ENCODE results near the gene MIPEP.
"Not testable (repeated sequence)": the region's sequence is repeated elsewhere in the genome, so short reads cannot be mapped to it uniquely, and the experiment has no call there.

The MIPEP gene

DNA sequence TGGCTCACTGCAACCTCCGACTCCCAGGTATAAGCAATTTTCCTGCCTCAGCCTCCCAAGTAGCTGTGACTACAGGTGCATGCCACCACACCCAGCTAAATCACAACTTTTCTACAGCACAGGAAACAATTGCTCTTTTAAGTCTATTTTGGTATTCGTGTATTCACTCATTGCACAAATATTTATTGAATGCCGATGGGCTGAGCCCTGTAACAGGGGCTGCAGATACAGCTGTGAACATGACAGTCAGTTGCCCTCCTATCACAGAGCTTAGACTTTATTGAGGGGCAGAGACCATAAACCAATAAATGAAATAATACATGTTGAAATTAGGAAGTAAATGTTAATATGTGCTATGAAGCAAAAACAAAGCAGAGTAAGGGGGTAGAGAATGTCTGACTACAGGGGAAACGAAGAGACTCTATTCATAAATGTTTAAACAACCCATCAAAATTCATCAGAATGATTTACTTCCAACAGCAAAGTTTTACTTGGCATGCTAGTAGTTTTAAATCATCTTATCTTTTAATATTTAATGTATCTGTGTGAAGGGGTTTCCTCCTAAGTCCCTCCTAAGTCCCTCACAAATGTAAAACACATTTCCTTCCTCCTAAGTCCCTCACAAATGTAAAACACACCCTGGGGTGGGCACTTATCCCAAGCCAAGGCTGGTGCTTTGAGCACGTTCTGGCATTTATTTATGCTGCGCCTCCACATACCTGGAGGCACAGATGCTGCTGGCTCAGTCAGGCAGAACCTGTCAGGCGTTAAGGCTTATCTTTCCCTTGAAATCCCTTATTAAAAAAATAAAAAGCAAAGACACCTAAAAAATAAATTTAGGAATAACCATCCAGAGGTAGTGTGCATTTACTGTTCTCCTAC lies 140.8 kb downstream of the MIPEP start:
- H3K4me1 ChIP-seq (ENCODE audit: control insufficient read depth in 1 of 2, insufficient read depth in 1 of 2, low read depth in 1 of 2, low read length in 1 of 2): no peaks in the 10 kb centered on the region
- H3K27ac ChIP-seq: no peak overlapping the region
- TF ChIP-seq CTCF (IDR thresholded peaks at IDR 0.05): no peak
- H3K9me3 ChIP-seq: no peaks in the 10 kb centered on the region
- no peaks in the 10 kb centered on the region for H3K36me3 ChIP-seq
- no peaks in the 10 kb centered on the region for H3K27me3 ChIP-seq
- no peak overlapping the region for H3K4me3 ChIP-seq (ENCODE audit: low read depth in 1 of 2, low read length in 1 of 2)

GRCh38 chr13:23746141-23746540 lies 143.1 kb downstream of the MIPEP start:
- H3K9me3 ChIP-seq; H3K27me3 ChIP-seq; H3K27ac ChIP-seq; H3K36me3 ChIP-seq; H3K4me3 ChIP-seq (ENCODE audit: low read depth in 1 of 2, low read length in 1 of 2); H3K4me1 ChIP-seq (ENCODE audit: control insufficient read depth in 1 of 2, insufficient read depth in 1 of 2, low read depth in 1 of 2, low read length in 1 of 2): not testable (repeated sequence)

- Histone ChIP-seq H3K9me3 (no peaks in the 10 kb centered on the region), H3K27ac (no peak overlapping the region), H3K4me3 (ENCODE audit: low read depth in 1 of 2, low read length in 1 of 2) (no peak overlapping the region), H3K27me3 (no peaks in the 10 kb centered on the region), H3K36me3 (no peaks in the 10 kb centered on the region), H3K4me1 (ENCODE audit: control insufficient read depth in 1 of 2, insufficient read depth in 1 of 2, low read depth in 1 of 2, low read length in 1 of 2) (no peaks in the 10 kb centered on the region)
- TF ChIP-seq CTCF (IDR thresholded peaks at IDR 0.05): no peak
Measured at GRCh38 chr13:23744315-23744714, 144.9 kb downstream of the MIPEP start.

DNA sequence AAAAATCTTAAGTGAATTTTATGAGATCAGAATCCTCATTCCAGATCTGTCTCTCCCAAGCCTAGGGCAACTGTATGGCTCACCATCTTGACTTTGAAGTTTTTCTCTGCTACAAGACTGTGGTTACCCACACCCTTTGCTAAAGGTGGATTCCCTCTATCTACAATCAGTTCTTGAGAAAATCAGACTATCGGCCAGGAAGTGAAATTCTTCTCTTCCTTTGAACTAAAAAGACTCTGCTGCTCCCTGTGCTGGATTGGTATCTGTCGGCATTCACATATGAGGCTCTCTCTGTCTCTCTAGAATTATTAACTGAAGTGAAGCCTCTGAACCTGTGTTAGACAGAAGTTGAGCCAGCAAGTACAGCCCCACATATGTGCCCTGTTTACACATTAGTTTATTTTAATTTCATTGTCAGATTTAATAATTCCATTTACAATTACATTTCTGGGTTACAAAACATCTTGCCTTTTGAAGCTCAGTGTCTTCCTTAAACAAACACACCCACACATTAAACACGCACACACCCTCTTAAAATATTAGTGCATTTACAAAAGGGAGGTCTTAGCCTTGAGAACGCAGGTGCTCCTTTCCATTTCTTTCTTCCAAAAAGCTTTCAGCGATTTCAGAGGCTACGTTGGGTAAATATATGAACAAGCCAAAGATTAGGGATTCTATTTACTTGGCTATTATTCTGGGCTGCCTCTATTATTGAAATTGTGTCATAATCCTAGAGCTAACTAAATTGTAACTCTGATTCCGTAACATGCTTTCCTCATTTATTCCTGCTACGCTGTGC lies 145.7 kb downstream of the MIPEP start:
- TF ChIP-seq CTCF (IDR thresholded peaks at IDR 0.05): no peak
- Histone ChIP-seq H3K36me3 (no peaks in the 10 kb centered on the region), H3K9me3 (no peaks in the 10 kb centered on the region), H3K4me3 (ENCODE audit: low read depth in 1 of 2, low read length in 1 of 2) (no peak overlapping the region), H3K27me3 (no peaks in the 10 kb centered on the region), H3K4me1 (ENCODE audit: control insufficient read depth in 1 of 2, insufficient read depth in 1 of 2, low read depth in 1 of 2, low read length in 1 of 2) (no peaks in the 10 kb centered on the region), H3K27ac (no peak overlapping the region)

GRCh38 chr13:23741879-23742510 lies 147.2 kb downstream of the MIPEP start:
- H3K9me3 ChIP-seq: no peaks in the 10 kb centered on the region
- H3K4me3 ChIP-seq (ENCODE audit: low read depth in 1 of 2, low read length in 1 of 2): no peak overlapping the region
- no peaks in the 10 kb centered on the region for H3K4me1 ChIP-seq (ENCODE audit: control insufficient read depth in 1 of 2, insufficient read depth in 1 of 2, low read depth in 1 of 2, low read length in 1 of 2)
- no peaks in the 10 kb centered on the region for H3K36me3 ChIP-seq
- H3K27me3 ChIP-seq: no peaks in the 10 kb centered on the region
- no peak overlapping the region for H3K27ac ChIP-seq
- TF ChIP-seq CTCF (IDR thresholded peaks at IDR 0.05): no peak
